Left colon (tissue), 2 donors: ENCODE data around the gene HELQ. TPM values are rescaled to one million over a fixed set of nuclear protein-coding genes. Genes with fewer than 3 reads are reported as not detected.
"Not testable (repeated sequence)": the region's sequence is repeated elsewhere in the genome, so short reads cannot be mapped to it uniquely, and the experiment has no call there.

ENCODE experiments used
- ATAC-seq: fragments of 200-7000 bp; cut with Tn5 transposase; one replicate; pipeline ENCODE4 v1.9.1; 2020; ENCODE audit warnings: mild to moderate bottlenecking, moderate library complexity
- DNase-seq, 2 donors: peaks; one replicate each; pipeline ENCODE4 v3.0.0-alpha.2; 2020
- intact Hi-C, 2 donors: fragments of 100-400 bp; cut with DNase I in 1 of 2; cut with micrococcal nuclease in 1 of 2; formaldehyde crosslinking; loops; one replicate each; pipeline versions ENCODE4 v1.11.2 to v1.14.0; 2022; cut with DNase I, micrococcal nuclease
- long read RNA-seq: library from polyadenylated mRNA; unstranded; transcript quantifications from one replicate; pipeline ENCODE4 v2.0.0, GENCODE V29; 2021
- total RNA-seq, 2 donors: library from RNA; stranded (reverse); fragmentation: NEBNext Ultra II Directional; extraction: Animal tissue kit (Norgen Biotek cat#: 25700); gene quantifications; one replicate each; pipeline ENCODE4 v1.2.1, GENCODE V29; 2021
- donor health status: DM: no; HTN: no; CAD: no.
- donor health status: DM: yes; HTN: yes; CAD: no.

The HELQ gene
- 10 to 100 TPM; 10.5 to 14.5 TPM for total RNA-seq
- long read RNA-seq, partial matches to known transcripts = 1 of 9 reads
- long read RNA-seq, other reads (novel, unspliced or antisense) = 1 of 9 reads

- ATAC-seq (peak; percentile 95), DNase-seq (peak; percentile 95 to 98)
- intact Hi-C loops = loop anchor here in 1 of 2 donors (10.0 kb wide), 1 partner anchor 1081 kb away; the partner anchor contains the start of gene HNRNPD
These were observed at the start of gene HELQ, which contains the start of gene MRPS18C for GRCh38 chr4:83455281-83456183. Gene HELQ, minus strand, starts transcription at chr4:83455823. Its CDS starts 130 bp downstream, at chr4:83455693. Gene MRPS18C, plus strand, starts transcription at chr4:83456058. Its CDS starts 20 bp downstream, at chr4:83456078.

GRCh38 chr4:83504996-83505395 lies 49.4 kb upstream of the HELQ start:
- DNase-seq (no peak), ATAC-seq (no peak)
- intact Hi-C loops = loop anchor here in 1 of 2 donors (5.0 kb wide), 1 partner anchor 137 kb away; no protein-coding TSS in a partner anchor

GRCh38 chr4:83504503-83504902 lies 48.9 kb upstream of the HELQ start:
- DNase-seq = no peak
- ATAC-seq = peak; percentile 36
- intact Hi-C loops = no loop called here

GRCh38 chr4:83503974-83504373 lies 48.4 kb upstream of the HELQ start:
- ATAC-seq = no peak
- no peak for DNase-seq
- intact Hi-C loops = no loop called here

GRCh38 chr4:83501671-83502070 lies 46.0 kb upstream of the HELQ start:
- ATAC-seq, intact Hi-C loops, DNase-seq: not testable (repeated sequence)

GRCh38 chr4:83498187-83498586 lies 42.6 kb upstream of the HELQ start:
- DNase-seq (no peak), ATAC-seq (no peak)

GRCh38 chr4:83496085-83496917 lies 40.7 kb upstream of the HELQ start:
- DNase-seq, ATAC-seq, intact Hi-C loops: not testable (repeated sequence)

More at GRCh38 chr4:83498187-83498586, 42.6 kb upstream of the HELQ start:
- intact Hi-C loops = no loop called here

GRCh38 chr4:83490876-83491450 lies 35.3 kb upstream of the HELQ start:
- intact Hi-C loops = no loop called here
- no peak for DNase-seq
- ATAC-seq = peak; percentile 57

- DNase-seq = no peak
- no peak for ATAC-seq
- intact Hi-C loops = no loop called here
These were observed 34.2 kb upstream of the HELQ start for GRCh38 chr4:83489711-83490326.

GRCh38 chr4:83486457-83487129 lies 31.0 kb upstream of the HELQ start:
- intact Hi-C loops = no loop called here
- ATAC-seq (no peak), DNase-seq (no peak)

- peak; percentile 90 to 96 for DNase-seq
- intact Hi-C loops = no loop called here
- peak; percentile 98 for ATAC-seq
These were observed 29.2 kb upstream of the HELQ start, which contains the start of gene ABRAXAS1 for GRCh38 chr4:83484500-83485461. Gene ABRAXAS1, minus strand, starts transcription at chr4:83485100. Its CDS starts 28 bp downstream, at chr4:83485072.

- intact Hi-C loops = no loop called here
- ATAC-seq (no peak), DNase-seq (no peak)
These were observed 18.3 kb upstream of the HELQ start for GRCh38 chr4:83473966-83474365.

- ATAC-seq (no peak), DNase-seq (no peak)
- intact Hi-C loops = no loop called here
These were observed 17.8 kb upstream of the HELQ start for GRCh38 chr4:83473423-83473822.

- intact Hi-C loops = loop anchor here in 1 of 2 donors (10.0 kb wide), 1 partner anchor 1081 kb away; the partner anchor contains the start of gene HNRNPD
- DNase-seq = no peak
- no peak for ATAC-seq
These were observed 520 bp upstream of the HELQ start for GRCh38 chr4:83456184-83456501.

- intact Hi-C loops = loop anchor here in 1 of 2 donors (10.0 kb wide), 1 partner anchor 1080 kb away; the partner anchor contains the start of gene HNRNPD
- no peak for ATAC-seq
- no peak for DNase-seq
These were observed 937 bp downstream of the HELQ start for GRCh38 chr4:83454686-83455085.

GRCh38 chr4:83449009-83449408 lies 6.6 kb downstream of the HELQ start:
- ATAC-seq = no peak
- DNase-seq = no peak
- intact Hi-C loops = no loop called here

- no peak for ATAC-seq
- intact Hi-C loops = no loop called here
These were observed 14.7 kb downstream of the HELQ start for GRCh38 chr4:83440899-83441298.

More at GRCh38 chr4:83440899-83441298, 14.7 kb downstream of the HELQ start:
- DNase-seq = no peak
